NCI-H82 treated with DMSO at 0.1 percent for 48 hours (cell line): ENCODE data around the gene GNG10.
A peak's percentile ranks its signal among the peaks of the same experiment; 100 is the strongest.
"Not testable (repeated sequence)": the region's sequence is repeated elsewhere in the genome, so short reads cannot be mapped to it uniquely, and the experiment has no call there.

Experiments used
- DNase-seq: peaks from one replicate; lab custom pipeline; 2025; ENCODE audit not compliant: unreplicated experiment; lab: John Stamatoyannopoulos, UW

The GNG10 gene

DNA sequence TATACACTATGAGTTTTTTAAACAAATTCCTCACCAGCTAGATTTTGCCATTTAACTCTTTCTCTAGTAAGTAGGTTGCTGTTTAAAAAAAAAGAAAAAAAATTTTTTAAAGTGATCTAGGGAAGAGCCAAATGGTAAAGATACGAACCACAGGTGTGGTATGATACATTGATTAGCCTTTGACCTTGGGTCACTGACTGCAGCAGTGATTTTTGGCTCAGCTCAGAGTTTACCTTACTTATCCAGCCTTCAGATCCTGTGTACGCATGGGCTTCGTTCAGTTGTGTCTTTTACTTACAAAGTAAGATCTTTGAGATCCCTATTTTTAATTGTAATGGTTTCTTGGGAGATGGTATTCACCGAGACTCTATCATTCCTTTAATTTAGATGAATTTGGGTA is 12.4 kb upstream of the GNG10 start:
- no peak for DNase-seq

GRCh38 chr9:111657051-111657450 is 4.4 kb upstream of the GNG10 start:
- DNase-seq = peak; percentile 8

- no peak for DNase-seq
Measured at GRCh38 chr9:111658943-111659342, 2.5 kb upstream of the GNG10 start.

DNA sequence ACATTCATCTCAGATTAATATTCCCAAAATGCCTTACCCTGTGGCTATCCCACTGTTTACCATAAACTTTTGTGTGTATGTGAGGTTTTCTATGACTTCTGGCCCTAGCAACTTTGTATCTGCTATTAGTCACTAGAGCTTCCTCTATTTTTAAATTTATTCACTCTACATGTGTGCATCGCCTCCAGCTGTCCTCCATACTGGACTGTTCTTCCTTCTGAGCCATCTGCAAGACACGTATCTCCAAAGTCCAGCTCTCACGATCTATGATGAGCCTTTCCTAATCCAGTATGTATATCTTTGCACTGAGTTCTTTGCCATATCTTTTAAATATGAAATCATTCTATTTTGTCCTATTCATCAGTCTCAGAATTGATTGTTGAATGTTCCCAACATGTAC is 1.7 kb upstream of the GNG10 start:
- no peak for DNase-seq

DNA sequence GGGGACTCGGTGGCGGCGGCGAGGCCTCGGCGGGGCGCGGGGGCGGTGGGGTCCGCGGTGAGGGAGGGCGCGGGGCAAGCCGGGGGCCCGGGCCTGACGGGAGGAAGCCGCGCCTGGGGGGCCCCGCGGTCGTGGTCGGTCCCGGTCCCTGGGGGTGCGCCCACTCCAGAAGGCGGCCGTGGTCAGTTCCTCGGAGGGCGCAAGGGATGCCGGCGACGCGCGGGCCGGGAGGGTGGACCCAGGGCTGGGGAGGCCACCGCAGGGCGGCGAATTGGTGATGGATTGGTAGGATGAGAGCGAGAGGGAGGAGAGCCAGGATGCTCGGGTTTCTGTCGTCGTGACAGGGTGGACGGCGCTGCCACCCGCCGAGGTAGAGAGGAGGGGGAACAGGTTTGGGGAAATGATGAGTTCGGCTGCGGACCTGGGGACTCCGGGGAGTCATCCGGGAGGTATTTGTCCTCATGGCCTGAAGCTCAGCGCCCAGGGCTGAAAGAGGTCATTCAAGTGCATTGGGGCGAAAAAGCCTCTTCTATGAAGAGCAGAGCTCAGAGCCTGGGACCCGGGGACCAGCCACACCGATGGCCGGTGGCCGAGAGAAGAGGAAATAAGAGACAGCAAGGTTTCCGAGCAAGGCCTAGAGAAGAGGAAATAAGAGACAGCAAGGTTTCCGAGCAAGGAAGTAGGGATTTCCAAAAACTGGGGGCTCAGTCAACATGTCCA is 557 bp downstream of the GNG10 start:
- no peak for DNase-seq

DNA sequence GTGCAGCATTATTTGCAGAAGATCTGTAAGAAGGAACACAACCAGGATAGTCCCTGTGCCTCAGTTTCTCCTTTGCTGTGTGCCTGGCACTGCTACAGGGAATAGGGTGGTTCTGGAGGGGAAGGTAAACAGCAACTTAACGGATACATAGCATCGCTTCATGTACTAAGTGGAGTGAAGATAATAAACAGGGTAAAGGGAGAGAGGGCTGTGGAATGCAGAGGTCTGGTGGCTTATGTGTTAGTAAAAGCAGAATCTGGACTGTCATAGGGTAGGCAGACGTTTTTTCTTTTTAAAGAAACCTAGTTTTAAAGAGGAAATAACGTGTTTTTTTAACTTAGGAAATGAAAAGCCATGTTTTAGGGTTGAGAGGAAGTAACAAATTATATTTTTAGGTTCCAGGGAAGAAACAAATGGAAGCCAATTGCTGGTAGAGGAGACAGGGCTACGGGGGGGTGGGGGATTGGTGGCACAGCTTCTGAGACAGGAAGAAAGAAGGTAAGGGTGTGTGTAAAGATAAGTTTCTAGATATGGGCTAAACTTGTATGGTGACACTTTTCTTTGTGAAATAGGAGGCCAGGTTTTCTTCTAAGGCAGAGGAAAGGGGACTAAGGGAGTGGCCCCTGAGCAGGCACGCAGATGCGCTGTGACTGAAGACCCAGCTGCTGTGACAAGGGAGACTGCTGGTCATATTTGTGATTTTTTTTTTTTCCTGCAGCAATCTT is 1.3 kb downstream of the GNG10 start:
- DNase-seq = no peak

DNA sequence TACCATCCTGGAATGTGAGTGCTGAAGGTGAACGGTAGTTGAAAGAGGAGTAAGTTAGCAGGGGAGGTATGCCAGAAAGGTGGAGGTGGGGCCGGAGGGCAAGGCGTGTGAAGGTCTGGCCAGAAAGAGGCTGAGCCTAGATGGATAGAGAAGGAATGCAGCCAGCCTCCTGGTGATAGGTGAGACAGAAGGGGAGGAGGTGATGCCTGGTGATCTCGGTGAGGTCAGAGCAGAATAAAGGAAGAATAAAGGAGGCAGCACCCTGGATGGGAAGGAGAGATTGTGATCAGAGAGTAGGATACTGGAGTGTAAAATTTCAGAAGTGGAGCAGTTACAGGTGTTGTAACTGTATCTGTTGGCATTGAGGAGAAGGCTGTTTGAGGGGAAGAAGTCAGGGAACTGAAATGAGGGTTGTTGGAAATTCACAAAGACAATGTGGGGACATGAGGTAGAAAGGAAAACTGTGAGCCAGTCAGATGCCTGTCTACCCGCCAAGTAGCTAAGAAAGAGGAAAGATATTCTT is 2.0 kb downstream of the GNG10 start:
- no peak for DNase-seq

DNA sequence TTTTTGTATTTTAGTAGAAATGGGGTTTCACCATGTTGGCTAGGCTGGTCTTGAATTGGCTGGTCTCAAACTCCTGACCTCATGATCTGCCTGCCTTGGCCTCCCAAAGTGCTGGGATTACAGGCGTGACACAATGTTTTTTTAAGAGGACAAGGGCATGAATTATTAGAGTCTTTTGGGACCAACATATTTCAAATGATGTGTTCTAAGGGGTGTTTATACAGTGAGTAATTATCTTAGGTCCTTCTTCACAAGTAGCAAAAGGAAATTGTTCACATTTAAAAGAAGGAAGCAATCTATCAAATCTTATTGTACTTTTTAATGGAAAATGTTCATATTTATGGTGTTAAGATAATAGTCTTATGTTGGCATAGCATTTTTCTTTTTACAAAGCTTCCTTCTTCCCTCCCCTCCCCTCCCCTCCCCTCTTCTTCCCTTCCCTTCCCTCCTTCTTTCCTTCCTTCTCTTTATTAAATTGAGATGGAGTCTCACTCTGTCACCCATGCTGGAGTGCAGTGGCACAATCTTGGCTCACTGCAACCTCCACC is 6.7 kb downstream of the GNG10 start:
- no peak for DNase-seq

DNA sequence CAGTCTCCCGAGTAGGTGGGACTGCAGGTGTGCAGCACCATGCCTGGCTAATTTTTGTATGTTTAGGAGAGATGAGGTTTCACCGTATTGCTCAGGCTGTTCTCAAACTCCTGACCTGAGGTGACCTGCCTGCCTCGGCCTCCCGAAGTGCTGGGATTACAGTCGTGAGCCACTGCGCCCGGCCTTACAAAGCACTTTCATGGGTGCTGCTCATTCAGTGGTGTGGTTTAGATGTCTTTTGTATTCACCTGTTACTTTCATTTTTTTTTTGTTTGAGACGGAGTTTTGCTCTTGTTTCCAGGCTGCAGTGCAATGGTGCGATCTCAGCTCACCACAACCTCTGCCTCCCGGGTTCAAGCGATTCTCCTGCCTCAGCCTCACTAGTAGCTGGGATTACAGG is 7.2 kb downstream of the GNG10 start:
- not testable (repeated sequence) for DNase-seq

DNA sequence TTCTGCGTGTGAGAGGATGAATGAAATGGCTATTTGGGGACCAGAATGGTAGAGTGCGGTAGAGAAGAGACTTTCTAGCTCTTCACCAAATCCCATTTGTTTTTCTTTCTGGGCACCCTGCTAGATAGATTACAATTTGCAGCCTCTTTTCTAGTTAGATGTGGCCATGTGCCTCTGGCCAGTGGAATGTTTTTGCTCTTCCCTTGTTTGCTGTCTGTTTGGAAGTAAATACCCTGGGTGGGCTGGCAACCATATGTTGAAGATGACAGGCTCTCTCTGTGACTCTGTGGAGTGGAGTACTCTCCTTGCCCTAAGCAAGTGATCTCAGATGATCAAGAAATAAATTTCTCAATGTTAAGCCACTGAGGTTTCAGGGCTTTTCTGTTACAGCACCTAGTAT is 12.9 kb downstream of the GNG10 start:
- no peak for DNase-seq

GRCh38 chr9:111676116-111676515 is 14.7 kb downstream of the GNG10 start:
- DNase-seq = no peak

GRCh38 chr9:111678293-111678692 is 16.9 kb downstream of the GNG10 start:
- DNase-seq = no peak

- DNase-seq = no peak
Measured at GRCh38 chr9:111679199-111679598, 17.8 kb downstream of the GNG10 start.

GRCh38 chr9:111683392-111683791 is 22.0 kb downstream of the GNG10 start:
- DNase-seq = no peak

- DNase-seq = peak; percentile 54
Measured at GRCh38 chr9:111691672-111692329, 30.4 kb downstream of the GNG10 start.

- no peak for DNase-seq
Measured at GRCh38 chr9:111696796-111697195, 35.4 kb downstream of the GNG10 start.

GRCh38 chr9:111700776-111701175 is 39.4 kb downstream of the GNG10 start:
- no peak for DNase-seq

DNA sequence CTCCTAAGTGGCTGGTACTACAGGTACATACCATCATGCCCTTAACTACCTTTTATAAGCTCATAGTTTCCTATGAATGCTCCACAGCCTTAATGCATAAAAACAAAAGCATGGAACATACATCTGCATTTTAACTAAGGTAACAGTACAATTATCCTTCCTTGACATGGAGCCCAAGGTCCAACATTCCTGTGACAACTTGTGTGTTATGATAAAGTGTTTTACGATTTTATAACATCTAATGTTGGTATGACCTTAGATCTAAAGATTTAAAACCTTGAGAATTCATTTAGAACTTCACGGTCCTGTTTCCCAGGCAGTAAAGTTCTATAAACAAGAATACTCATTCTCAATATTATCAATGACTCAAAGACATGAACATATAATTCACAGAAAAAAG is 43.1 kb downstream of the GNG10 start:
- DNase-seq = no peak

GRCh38 chr9:111711548-111711947 is 50.1 kb downstream of the GNG10 start:
- no peak for DNase-seq

GRCh38 chr9:111712369-111712768 is 51.0 kb downstream of the GNG10 start:
- no peak for DNase-seq

DNA sequence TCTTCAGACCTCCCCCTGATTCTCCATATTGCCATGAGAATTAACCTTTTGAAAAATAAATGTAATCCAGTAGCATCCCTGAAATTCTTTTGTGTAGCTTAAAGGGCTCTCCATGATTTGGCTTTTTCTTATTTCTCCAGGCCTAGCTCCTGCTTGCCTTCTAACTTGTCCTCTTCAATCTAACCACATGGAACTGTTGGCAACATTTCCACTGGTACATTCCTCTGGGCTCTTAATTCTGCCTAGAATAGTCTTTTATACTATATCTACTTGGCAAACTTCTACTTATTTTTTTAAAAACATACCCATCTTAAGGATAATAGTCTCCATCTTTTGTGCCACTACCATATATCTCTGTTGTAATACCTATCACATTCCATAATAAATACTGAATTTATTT is 54.1 kb downstream of the GNG10 start:
- DNase-seq = no peak

DNA sequence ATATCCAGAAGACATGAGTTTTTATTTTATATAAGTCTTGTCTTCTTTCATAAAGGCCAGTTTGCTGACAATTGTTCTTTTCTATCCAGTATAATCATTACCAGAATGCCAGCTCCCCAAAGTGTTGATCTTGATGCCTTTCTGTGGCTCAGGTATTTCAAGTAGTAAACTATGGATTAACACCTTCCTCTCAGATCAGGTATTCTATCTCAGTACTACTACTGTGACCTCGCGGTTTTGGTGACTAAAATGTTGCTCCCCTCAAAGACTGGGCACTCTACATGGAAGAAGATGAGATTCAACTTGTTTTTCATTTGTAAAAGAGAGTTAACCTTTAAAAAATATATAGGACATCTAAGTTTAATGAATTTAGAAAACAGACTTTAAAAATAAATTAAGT is 58.1 kb downstream of the GNG10 start:
- DNase-seq = no peak
